Vagina (tissue), 2 donors: Measurements from ENCODE around the gene STK39. TPM values are rescaled to one million over a fixed set of nuclear protein-coding genes. Genes with fewer than 3 reads are reported as not detected.

Experiments used
- DNase-seq, 2 donors: peaks; one replicate each; pipeline ENCODE4 v3.0.0-alpha.2; 2017; ENCODE audit errors: extremely low spot score in 2 of 2
- H3K27ac ChIP-seq: fragments of 200-600 bp; sonication (generic); one replicate; pipeline ENCODE4 v1.5.1; 2019
- H3K27me3 ChIP-seq: fragments of 200-600 bp; sonication (generic); one replicate; pipeline ENCODE4 v1.5.1; 2019
- H3K36me3 ChIP-seq, 2 donors: fragments of 200-600 bp; sonication (generic); one replicate each; pipeline ENCODE4 v1.5.1; 2017 to 2019
- H3K4me1 ChIP-seq: fragments of 200-600 bp; sonication (generic); one replicate; pipeline ENCODE4 v1.5.1; 2019
- H3K4me3 ChIP-seq, 2 donors: fragments of 200-600 bp; sonication (generic); 1 replicate in 1 of 2; 2 replicates in 1 of 2; pipeline ENCODE4 v1.5.1; 2016 to 2019
- H3K9me3 ChIP-seq: fragments of 200-600 bp; sonication (generic); one replicate; pipeline ENCODE4 v1.5.1; 2019
- POLR2A ChIP-seq, 2 donors: fragments of 450-650 bp; IDR thresholded peaks; one replicate each; pipeline ENCODE4 v1.6.1; 2017; ENCODE audit warnings: antibody characterized with exemption in 2 of 2, mild to moderate bottlenecking in 2 of 2, moderate library complexity in 2 of 2
- POLR2AphosphoS5 ChIP-seq, 2 donors: sonication (generic); formaldehyde crosslinking; IDR thresholded peaks; one replicate each; pipeline ENCODE4 v1.9.0; 2017; ENCODE audit warnings: antibody characterized with exemption in 2 of 2, mild to moderate bottlenecking in 2 of 2, low read depth in 1 of 2; ENCODE audit not compliant: insufficient read depth in 1 of 2
- intact Hi-C: fragments of 100-400 bp; cut with DNase I; formaldehyde crosslinking; loops from one replicate; pipeline ENCODE4 v1.15.1; 2023
- total RNA-seq: library from RNA; depleted of rRNA; stranded (reverse); fragments of >200 nt; gene quantifications from one replicate; pipeline ENCODE4 v1.2.3, GENCODE V29; 2016
- TF ChIP-seq, protein P1 (sequence below), 3 experiments: fragments of 450-650 bp in 2 of 3; fragments of 200-600 bp in 1 of 3; sonication (generic) in 1 of 3; IDR thresholded peaks; one replicate each; pipeline ENCODE4 v1.5.1; 2017 to 2019; ENCODE audit warnings: antibody characterized with exemption in 3 of 3, mild to moderate bottlenecking in 2 of 3, moderate library complexity in 2 of 3

STK39 gene
- total RNA-seq, 1 donor from 2014 or later: 15.5 TPM

DNA sequence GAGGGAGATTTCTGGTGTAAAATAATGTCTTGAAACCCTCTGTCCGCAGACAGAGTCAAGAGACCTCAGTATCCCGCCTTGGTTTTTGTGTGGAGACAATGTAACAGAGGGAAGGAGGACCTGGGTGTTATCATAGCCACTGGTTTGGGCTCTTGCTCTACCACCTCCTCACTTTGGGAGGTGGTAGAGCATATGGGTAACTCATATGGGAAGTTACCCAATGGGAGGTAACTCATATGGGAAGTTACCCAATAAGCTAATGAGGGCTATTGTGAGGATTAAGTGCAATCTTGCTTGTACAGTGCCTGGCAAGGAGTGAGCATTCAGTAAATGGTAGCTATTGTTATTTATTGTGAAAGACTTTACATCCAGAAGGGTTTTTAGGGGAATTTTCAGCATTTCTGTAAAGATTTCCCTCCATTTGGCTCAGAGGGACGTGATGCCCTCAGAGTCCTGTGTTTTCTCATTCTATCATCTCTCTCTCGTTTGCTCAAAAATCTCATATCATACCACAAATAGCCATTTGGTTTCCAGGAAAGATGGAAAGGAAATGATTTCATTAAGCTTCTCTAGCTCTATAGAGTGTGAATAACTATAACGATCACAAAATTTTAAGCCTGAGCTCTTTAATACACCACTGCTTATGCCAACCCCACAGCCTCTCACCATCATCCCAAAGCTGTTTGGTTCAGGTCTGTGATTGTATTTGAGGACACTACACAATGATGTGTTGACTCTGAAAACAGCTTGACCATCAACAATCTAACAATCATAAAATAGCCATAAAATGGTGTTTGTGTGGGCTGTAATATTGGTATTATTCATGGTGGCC is 307.7 kb downstream of the STK39 start:
- Histone ChIP-seq H3K9me3 (no peaks in the 10 kb centered on the region), H3K27ac (no peak overlapping the region), H3K27me3 (no peaks in the 10 kb centered on the region), H3K4me1 (no peaks in the 10 kb centered on the region), H3K4me3 (no peak overlapping the region), H3K36me3 (no peaks in the 10 kb centered on the region)
- intact Hi-C loops: no loop called here
- TF ChIP-seq POLR2A (IDR thresholded peaks at IDR 0.05): no peak
- TF ChIP-seq, protein P1, sequence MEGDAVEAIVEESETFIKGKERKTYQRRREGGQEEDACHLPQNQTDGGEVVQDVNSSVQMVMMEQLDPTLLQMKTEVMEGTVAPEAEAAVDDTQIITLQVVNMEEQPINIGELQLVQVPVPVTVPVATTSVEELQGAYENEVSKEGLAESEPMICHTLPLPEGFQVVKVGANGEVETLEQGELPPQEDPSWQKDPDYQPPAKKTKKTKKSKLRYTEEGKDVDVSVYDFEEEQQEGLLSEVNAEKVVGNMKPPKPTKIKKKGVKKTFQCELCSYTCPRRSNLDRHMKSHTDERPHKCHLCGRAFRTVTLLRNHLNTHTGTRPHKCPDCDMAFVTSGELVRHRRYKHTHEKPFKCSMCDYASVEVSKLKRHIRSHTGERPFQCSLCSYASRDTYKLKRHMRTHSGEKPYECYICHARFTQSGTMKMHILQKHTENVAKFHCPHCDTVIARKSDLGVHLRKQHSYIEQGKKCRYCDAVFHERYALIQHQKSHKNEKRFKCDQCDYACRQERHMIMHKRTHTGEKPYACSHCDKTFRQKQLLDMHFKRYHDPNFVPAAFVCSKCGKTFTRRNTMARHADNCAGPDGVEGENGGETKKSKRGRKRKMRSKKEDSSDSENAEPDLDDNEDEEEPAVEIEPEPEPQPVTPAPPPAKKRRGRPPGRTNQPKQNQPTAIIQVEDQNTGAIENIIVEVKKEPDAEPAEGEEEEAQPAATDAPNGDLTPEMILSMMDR (IDR thresholded peaks at IDR 0.05): no peak
- TF ChIP-seq POLR2AphosphoS5 (IDR thresholded peaks at IDR 0.05; ENCODE audit: insufficient read depth in 1 of 2, low read depth in 1 of 2): no peak
- DNase-seq: no peak

- H3K4me3 ChIP-seq: no peak overlapping the region
- TF ChIP-seq, protein P1 (IDR thresholded peaks at IDR 0.05): no peak
- TF ChIP-seq POLR2A (IDR thresholded peaks at IDR 0.05) (no peak), POLR2AphosphoS5 (IDR thresholded peaks at IDR 0.05; ENCODE audit: insufficient read depth in 1 of 2, low read depth in 1 of 2) (no peak)
- H3K4me1 ChIP-seq: no peaks in the 10 kb centered on the region
- H3K27ac ChIP-seq: no peak overlapping the region
- no peaks in the 10 kb centered on the region for H3K9me3 ChIP-seq
- intact Hi-C loops: no loop called here
- DNase-seq: no peak
- no peaks in the 10 kb centered on the region for H3K36me3 ChIP-seq
- no peaks in the 10 kb centered on the region for H3K27me3 ChIP-seq
These were observed 310.0 kb downstream of the STK39 start for GRCh38 chr2:167937403-167937802.

- Histone ChIP-seq H3K9me3 (no peaks in the 10 kb centered on the region), H3K4me3 (no peak overlapping the region), H3K4me1 (no peaks in the 10 kb centered on the region), H3K27ac (no peak overlapping the region), H3K27me3 (no peaks in the 10 kb centered on the region), H3K36me3 (no peaks in the 10 kb centered on the region)
- intact Hi-C loops: no loop called here
- no peak for DNase-seq
- TF ChIP-seq, protein P1 (IDR thresholded peaks at IDR 0.05): no peak
- TF ChIP-seq POLR2AphosphoS5 (IDR thresholded peaks at IDR 0.05; ENCODE audit: insufficient read depth in 1 of 2, low read depth in 1 of 2) (no peak), POLR2A (IDR thresholded peaks at IDR 0.05) (no peak)
These were observed 311.6 kb downstream of the STK39 start for GRCh38 chr2:167935803-167936110.

- no peaks in the 10 kb centered on the region for H3K36me3 ChIP-seq
- no peaks in the 10 kb centered on the region for H3K9me3 ChIP-seq
- TF ChIP-seq, protein P1 (IDR thresholded peaks at IDR 0.05): no peak
- TF ChIP-seq POLR2A (IDR thresholded peaks at IDR 0.05) (no peak), POLR2AphosphoS5 (IDR thresholded peaks at IDR 0.05; ENCODE audit: insufficient read depth in 1 of 2, low read depth in 1 of 2) (no peak)
- no peak overlapping the region for H3K27ac ChIP-seq
- no peaks in the 10 kb centered on the region for H3K4me1 ChIP-seq
- intact Hi-C loops: no loop called here
- H3K27me3 ChIP-seq: no peaks in the 10 kb centered on the region
- H3K4me3 ChIP-seq: no peak overlapping the region
- no peak for DNase-seq
These were observed 314.1 kb downstream of the STK39 start for GRCh38 chr2:167933097-167933814.
